ENCODE measurements around the gene ANAPC7.

Gene ANAPC7

DNA sequence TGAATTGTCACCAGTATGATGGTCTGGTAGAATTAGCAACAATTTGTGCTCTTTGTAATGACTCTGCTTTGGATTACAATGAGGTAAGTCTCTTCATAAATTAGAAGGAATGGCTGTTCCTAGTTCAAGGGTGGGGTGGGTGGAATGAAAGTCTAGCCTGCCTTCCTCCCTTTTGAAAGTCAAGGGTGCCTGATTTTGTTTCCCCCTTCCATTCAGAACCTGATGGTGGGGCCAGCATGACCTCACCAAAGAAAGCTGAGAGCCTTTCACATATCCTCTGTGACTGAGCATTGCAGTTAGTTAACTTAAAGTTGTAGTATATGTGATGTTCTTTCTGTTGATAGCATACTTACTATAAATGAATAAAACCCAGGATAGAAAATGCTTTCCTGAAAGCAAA, 70.3 kb downstream of the ANAPC7 start:
- no peak overlapping the region for H3K27ac ChIP-seq
- no peak overlapping the region for H3K4me2 ChIP-seq (ENCODE audit: low read length)
- no peak overlapping the region for H3K4me3 ChIP-seq (ENCODE audit: low read depth, low read length)
- H3K79me2 ChIP-seq, result peaks cover 3% of the 10 kb centered on the region
- no peaks in the 10 kb centered on the region for H3K9me3 ChIP-seq (ENCODE audit: control insufficient read depth, low read length)
- TF ChIP-seq, protein P1, sequence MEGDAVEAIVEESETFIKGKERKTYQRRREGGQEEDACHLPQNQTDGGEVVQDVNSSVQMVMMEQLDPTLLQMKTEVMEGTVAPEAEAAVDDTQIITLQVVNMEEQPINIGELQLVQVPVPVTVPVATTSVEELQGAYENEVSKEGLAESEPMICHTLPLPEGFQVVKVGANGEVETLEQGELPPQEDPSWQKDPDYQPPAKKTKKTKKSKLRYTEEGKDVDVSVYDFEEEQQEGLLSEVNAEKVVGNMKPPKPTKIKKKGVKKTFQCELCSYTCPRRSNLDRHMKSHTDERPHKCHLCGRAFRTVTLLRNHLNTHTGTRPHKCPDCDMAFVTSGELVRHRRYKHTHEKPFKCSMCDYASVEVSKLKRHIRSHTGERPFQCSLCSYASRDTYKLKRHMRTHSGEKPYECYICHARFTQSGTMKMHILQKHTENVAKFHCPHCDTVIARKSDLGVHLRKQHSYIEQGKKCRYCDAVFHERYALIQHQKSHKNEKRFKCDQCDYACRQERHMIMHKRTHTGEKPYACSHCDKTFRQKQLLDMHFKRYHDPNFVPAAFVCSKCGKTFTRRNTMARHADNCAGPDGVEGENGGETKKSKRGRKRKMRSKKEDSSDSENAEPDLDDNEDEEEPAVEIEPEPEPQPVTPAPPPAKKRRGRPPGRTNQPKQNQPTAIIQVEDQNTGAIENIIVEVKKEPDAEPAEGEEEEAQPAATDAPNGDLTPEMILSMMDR (IDR thresholded peaks at IDR 0.05), result no peak
- H2AFZ ChIP-seq, result no peak overlapping the region
- peaks cover 7% of the 10 kb centered on the region for H3K4me1 ChIP-seq
- H3K9ac ChIP-seq, result no peak overlapping the region
- H3K36me3 ChIP-seq (ENCODE audit: control insufficient read depth, insufficient read depth, low read length), result no peaks in the 10 kb centered on the region
- no peaks in the 10 kb centered on the region for H3K27me3 ChIP-seq (ENCODE audit: control insufficient read depth, insufficient read depth, low read length)

DNA sequence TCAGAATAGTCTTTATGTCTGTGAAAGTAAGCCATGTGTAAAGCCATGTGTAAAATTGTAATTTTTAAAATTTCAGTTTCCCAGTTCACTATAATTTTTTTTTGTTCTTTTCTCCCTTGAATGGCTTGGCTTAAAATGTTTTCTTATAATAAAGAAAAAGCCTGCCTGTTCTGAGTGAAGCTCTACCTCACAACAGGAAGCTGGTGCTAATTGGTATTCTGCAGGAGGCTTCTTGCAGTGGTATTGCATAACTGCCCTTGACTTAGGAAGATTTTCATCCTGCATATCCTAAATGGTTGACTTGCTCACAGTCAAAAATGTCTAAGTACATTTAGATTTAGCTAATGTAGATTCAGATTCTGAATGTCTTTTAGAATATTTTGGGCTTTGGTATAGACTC, 73.0 kb downstream of the ANAPC7 start:
- H3K4me3 ChIP-seq (ENCODE audit: low read depth, low read length), result no peak overlapping the region
- H3K9me3 ChIP-seq (ENCODE audit: control insufficient read depth, low read length), result no peaks in the 10 kb centered on the region
- no peak overlapping the region for H2AFZ ChIP-seq
- H3K27ac ChIP-seq, result no peak overlapping the region
- TF ChIP-seq, protein P1 (IDR thresholded peaks at IDR 0.05), result no peak
- H3K4me1 ChIP-seq, result peaks cover 7% of the 10 kb centered on the region
- H3K9ac ChIP-seq, result no peak overlapping the region
- no peaks in the 10 kb centered on the region for H3K27me3 ChIP-seq (ENCODE audit: control insufficient read depth, insufficient read depth, low read length)
- no peaks in the 10 kb centered on the region for H3K36me3 ChIP-seq (ENCODE audit: control insufficient read depth, insufficient read depth, low read length)
- no peak overlapping the region for H3K4me2 ChIP-seq (ENCODE audit: low read length)
- H3K79me2 ChIP-seq, result peaks cover 8% of the 10 kb centered on the region

DNA sequence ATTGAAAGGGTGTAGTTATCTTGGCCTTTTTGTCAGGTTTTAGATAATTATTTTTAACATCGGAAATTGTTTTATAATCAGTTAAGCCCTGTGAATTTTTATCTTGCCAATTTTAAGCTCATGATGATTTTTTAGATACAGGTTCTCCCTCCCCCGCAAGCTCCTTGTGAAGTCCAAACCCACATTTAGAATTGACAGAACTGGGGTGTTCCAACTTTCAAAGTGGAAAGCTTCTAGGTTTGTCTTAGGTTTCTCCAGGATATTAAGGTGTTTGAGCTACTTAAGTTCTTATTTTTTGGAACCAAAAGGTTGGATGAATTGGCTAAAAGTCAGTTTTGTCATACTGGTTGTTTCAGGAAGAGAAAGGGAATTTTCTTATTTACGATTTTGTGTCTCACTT, 73.4 kb downstream of the ANAPC7 start:
- Histone ChIP-seq H3K36me3 (ENCODE audit: control insufficient read depth, insufficient read depth, low read length) (no peaks in the 10 kb centered on the region), H3K9ac (no peak overlapping the region), H2AFZ (no peak overlapping the region), H3K9me3 (ENCODE audit: control insufficient read depth, low read length) (no peaks in the 10 kb centered on the region), H3K4me1 (peaks cover 4% of the 10 kb centered on the region), H3K4me3 (ENCODE audit: low read depth, low read length) (no peak overlapping the region), H3K4me2 (ENCODE audit: low read length) (no peak overlapping the region), H3K27me3 (ENCODE audit: control insufficient read depth, insufficient read depth, low read length) (no peaks in the 10 kb centered on the region), H3K79me2 (peaks cover 8% of the 10 kb centered on the region), H3K27ac (no peak overlapping the region)
- TF ChIP-seq, protein P1 (IDR thresholded peaks at IDR 0.05), result no peak

DNA sequence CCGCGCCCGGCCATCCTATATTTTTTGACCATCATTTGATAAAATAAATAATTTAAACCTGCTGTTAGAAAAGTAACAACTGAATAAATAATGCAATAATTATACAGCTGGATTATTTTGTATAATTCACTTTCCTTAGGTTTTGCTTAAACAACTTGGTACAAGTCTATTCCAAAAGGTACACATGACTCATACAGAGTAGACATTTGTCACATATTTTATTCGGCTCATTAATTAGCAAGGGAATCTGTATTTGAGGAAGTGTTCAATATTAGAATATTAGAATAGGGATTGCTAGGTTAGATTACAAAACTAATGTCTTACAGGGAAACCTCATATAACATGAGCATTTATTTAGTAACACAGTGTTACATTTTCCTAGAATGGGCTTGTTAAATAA, 73.8 kb downstream of the ANAPC7 start:
- peaks cover 8% of the 10 kb centered on the region for H3K79me2 ChIP-seq
- H3K27me3 ChIP-seq (ENCODE audit: control insufficient read depth, insufficient read depth, low read length), result no peaks in the 10 kb centered on the region
- no peak overlapping the region for H3K4me3 ChIP-seq (ENCODE audit: low read depth, low read length)
- H3K9me3 ChIP-seq (ENCODE audit: control insufficient read depth, low read length), result no peaks in the 10 kb centered on the region
- no peak overlapping the region for H3K4me2 ChIP-seq (ENCODE audit: low read length)
- H3K9ac ChIP-seq, result no peak overlapping the region
- TF ChIP-seq, protein P1 (IDR thresholded peaks at IDR 0.05), result no peak
- no peak overlapping the region for H2AFZ ChIP-seq
- H3K36me3 ChIP-seq (ENCODE audit: control insufficient read depth, insufficient read depth, low read length), result no peaks in the 10 kb centered on the region
- H3K27ac ChIP-seq, result no peak overlapping the region
- H3K4me1 ChIP-seq, result no peaks in the 10 kb centered on the region
